Measurements from ENCODE around the gene SLC13A3.

DNA sequence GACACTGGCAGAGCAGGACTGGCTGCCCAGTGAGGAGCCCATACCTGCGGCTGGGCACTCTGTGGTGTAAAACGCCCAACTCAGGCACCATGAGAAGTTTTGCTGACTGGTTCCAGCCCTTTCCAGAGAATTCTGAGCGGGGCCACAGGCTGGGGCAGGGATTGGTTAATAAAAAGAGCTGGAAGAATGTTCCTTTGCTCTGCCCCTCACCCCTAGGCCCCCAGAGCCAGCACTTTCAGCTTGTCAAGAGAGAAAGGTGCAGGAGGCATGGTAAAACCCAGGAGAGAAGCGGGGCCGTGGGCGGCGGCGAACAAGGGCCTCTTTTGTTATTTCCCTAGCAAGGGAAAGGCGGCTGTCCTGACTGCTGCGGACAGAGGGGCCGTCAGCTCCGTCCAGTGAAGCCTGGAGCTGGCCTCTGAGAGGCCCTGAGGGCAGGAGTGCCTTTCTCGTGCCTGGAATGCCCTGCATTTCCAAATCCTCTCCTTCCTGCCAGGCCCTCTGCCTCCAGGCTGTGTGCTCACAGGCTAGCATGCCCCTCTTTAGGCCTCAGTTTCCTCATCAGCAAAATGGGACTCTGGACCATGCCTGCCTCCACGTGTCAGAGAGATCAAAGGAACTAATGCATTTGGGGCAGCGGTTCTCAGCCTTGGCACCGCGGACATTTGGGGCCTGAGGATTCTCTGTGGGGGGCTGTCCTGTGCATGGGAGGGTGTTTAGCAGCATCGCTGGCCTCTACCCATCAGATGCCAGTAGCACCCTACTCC lies 12.9 kb downstream of the SLC13A3 start:
- TF ChIP-seq CTCF (IDR thresholded peaks at IDR 0.05; ENCODE audit: insufficient read depth, low read depth, low read length): no peak
- no peak for TF ChIP-seq EZH2 (IDR thresholded peaks at IDR 0.05; ENCODE audit: insufficient read depth, low read length)

Data from astrocyte (in vitro differentiated cells and primary cell).